ENCODE data around the gene PEG3.

GRCh38 chr19:56868446-56868845 is 27.9 kb upstream of the PEG3 start:
- TF ChIP-seq CTCF (conservative IDR thresholded peaks at IDR 0.05) = no peak
- no peak for TF ChIP-seq ZFX (IDR thresholded peaks at IDR 0.05)

Measured in C4-2B (cell line).